Suprapubic skin (tissue), 4 donors: ENCODE results near the gene CDC20. TPM values are rescaled to one million over a fixed set of nuclear protein-coding genes. Genes with fewer than 3 reads are reported as not detected.

Experiments used
- DNase-seq, 2 donors: peaks; one replicate each; pipeline ENCODE4 v3.0.0-alpha.2; 2019; ENCODE audit warnings: low spot score in 2 of 2
- H3K27ac ChIP-seq: fragments of 200-600 bp; sonication (generic); one replicate; pipeline ENCODE4 v1.5.1; 2019
- H3K27me3 ChIP-seq: fragments of 200-600 bp; sonication (generic); one replicate; pipeline ENCODE4 v1.5.1; 2019
- H3K36me3 ChIP-seq: fragments of 200-600 bp; sonication (generic); one replicate; pipeline ENCODE4 v1.5.1; 2019
- H3K4me1 ChIP-seq: fragments of 200-600 bp; sonication (generic); one replicate; pipeline ENCODE4 v1.5.1; 2019
- H3K4me3 ChIP-seq: fragments of 200-600 bp; sonication (generic); one replicate; pipeline ENCODE4 v1.5.1; 2019; ENCODE audit warnings: mild to moderate bottlenecking
- H3K9me3 ChIP-seq: fragments of 200-600 bp; sonication (generic); one replicate; pipeline ENCODE4 v1.5.1; 2019
- EP300 ChIP-seq: sonication (generic); formaldehyde crosslinking; IDR thresholded peaks from one replicate; pipeline ENCODE4 v1.6.1; 2017; ENCODE audit warnings: antibody characterized with exemption
- POLR2A ChIP-seq, 2 donors: fragments of 450-650 bp; IDR thresholded peaks; one replicate each; pipeline ENCODE4 v1.6.1; 2017; ENCODE audit warnings: antibody characterized with exemption in 2 of 2, mild to moderate bottlenecking in 2 of 2, moderate library complexity in 2 of 2
- POLR2AphosphoS5 ChIP-seq, 3 donors: sonication (generic); formaldehyde crosslinking; IDR thresholded peaks; one replicate each; pipeline ENCODE4 v1.6.1; 2017; ENCODE audit warnings: antibody characterized with exemption in 3 of 3
- whole genome bisulfite sequencing: methylation state at CpG from one replicate; pipeline ENCODE4 v1.1.5; 2018; 5-methylcytosine and 5-hydroxymethylcytosine counted together
- total RNA-seq, 4 donors: library from RNA; depleted of rRNA; stranded (reverse); fragments of >200 nt; gene quantifications; one replicate each; pipeline ENCODE4 v1.1.0, GENCODE V29; 2016
- TF ChIP-seq, protein P1 (sequence below), 2 donors: fragments of 200-600 bp in 1 of 2; fragments of 450-650 bp in 1 of 2; sonication (generic) in 1 of 2; IDR thresholded peaks; one replicate each; pipeline ENCODE4 v1.5.1; 2016 to 2019; ENCODE audit warnings: antibody characterized with exemption in 2 of 2, mild to moderate bottlenecking in 1 of 2, moderate library complexity in 1 of 2

Gene CDC20
- total RNA-seq, 4 donors from 2014 or later = 5.8 to 11.6 (median 7.8) TPM

DNA sequence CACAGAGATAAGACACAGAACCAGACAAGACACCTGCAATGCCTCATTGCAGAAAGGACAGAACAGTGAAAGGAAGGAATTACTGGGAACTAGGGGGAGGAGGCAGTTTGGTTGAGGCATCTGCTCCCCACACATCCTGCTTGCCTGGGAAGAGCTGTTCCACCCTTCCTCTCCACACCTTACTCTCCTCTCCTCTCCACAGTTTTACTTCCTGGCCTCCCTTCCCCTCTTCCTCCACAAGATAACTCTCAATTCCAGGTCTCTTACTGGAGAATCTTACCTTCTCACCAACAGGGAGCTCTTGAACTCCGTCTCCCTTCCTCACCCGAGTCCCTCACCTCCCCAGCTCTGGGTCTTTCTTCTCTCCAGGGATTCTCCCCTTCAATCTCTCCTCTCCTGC lies 6.9 kb downstream of the CDC20 start:
- Histone ChIP-seq H3K27ac (peak overlapping the region; percentile 96), H3K4me3 (peak overlapping the region; percentile 80), H3K9me3 (no peaks in the 10 kb centered on the region), H3K27me3 (no peaks in the 10 kb centered on the region), H3K4me1 (peaks cover 38% of the 10 kb centered on the region), H3K36me3 (peaks cover 49% of the 10 kb centered on the region)
- 81% methylated on average over 2 of the region's 2 CpGs for WGBS
- no peak for DNase-seq
- TF ChIP-seq EP300 = no peak
- no peak for TF ChIP-seq POLR2A (IDR thresholded peaks at IDR 0.05)
- TF ChIP-seq, protein P1, sequence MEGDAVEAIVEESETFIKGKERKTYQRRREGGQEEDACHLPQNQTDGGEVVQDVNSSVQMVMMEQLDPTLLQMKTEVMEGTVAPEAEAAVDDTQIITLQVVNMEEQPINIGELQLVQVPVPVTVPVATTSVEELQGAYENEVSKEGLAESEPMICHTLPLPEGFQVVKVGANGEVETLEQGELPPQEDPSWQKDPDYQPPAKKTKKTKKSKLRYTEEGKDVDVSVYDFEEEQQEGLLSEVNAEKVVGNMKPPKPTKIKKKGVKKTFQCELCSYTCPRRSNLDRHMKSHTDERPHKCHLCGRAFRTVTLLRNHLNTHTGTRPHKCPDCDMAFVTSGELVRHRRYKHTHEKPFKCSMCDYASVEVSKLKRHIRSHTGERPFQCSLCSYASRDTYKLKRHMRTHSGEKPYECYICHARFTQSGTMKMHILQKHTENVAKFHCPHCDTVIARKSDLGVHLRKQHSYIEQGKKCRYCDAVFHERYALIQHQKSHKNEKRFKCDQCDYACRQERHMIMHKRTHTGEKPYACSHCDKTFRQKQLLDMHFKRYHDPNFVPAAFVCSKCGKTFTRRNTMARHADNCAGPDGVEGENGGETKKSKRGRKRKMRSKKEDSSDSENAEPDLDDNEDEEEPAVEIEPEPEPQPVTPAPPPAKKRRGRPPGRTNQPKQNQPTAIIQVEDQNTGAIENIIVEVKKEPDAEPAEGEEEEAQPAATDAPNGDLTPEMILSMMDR (IDR thresholded peaks at IDR 0.05) = no peak
- TF ChIP-seq POLR2AphosphoS5 (IDR thresholded peaks at IDR 0.05) = no peak

DNA sequence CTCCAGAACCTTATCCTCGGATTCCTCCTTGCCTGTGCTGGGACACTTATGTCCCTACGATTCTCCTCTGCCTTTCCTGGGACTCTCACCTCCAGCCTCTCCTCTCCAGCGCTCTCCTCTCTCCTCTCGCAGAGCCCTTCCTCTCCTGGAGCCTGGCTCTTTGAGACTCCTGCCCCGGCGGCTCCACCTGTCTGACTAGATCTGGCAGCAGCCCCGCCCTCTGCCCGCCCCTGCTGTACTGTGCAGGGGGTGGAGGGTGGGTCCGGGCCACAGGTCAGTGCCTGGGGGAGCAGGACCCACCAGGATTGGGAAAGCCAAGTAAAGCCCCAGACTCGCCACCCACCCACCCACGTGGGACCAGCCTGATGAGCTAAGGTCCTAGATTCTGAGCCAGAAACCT lies 7.4 kb downstream of the CDC20 start:
- no peak for TF ChIP-seq POLR2AphosphoS5 (IDR thresholded peaks at IDR 0.05)
- no peak for TF ChIP-seq POLR2A (IDR thresholded peaks at IDR 0.05)
- TF ChIP-seq, protein P1 (IDR thresholded peaks at IDR 0.05) = no peak
- no peak for TF ChIP-seq EP300
- Histone ChIP-seq H3K27me3 (no peaks in the 10 kb centered on the region), H3K9me3 (no peaks in the 10 kb centered on the region), H3K36me3 (peaks cover 44% of the 10 kb centered on the region), H3K4me3 (peak overlapping the region; percentile 80), H3K4me1 (peaks cover 38% of the 10 kb centered on the region), H3K27ac (peak overlapping the region; percentile 96)
- peak in 1 of 2 donors; percentile 77 for DNase-seq
- WGBS = 38% methylated on average over 9 of the region's 11 CpGs

DNA sequence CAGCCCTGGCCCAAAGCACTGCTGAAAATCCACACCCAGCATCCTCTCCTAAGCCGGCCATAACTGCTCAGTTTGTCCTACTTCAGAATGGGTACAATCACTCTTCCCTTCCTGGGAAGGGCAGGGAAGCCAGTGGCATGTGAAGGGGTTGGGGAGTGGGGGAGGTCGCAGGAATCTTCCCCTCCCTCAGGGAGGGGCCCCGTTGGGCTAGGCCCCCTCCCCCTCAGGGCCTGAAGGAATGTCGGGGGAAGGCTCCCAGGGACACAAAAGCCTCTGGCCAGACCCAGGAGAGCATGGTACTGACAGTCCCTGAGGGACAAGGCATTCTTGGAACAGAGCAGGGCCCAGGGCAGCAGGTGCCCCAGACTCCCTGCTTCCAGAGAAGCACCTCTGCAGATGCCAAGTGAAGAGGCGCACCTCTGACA lies 7.8 kb downstream of the CDC20 start:
- Histone ChIP-seq H3K9me3 (no peaks in the 10 kb centered on the region), H3K36me3 (peaks cover 40% of the 10 kb centered on the region), H3K27ac (peak overlapping the region; percentile 96), H3K4me1 (peaks cover 38% of the 10 kb centered on the region), H3K27me3 (no peaks in the 10 kb centered on the region), H3K4me3 (peak overlapping the region; percentile 80)
- WGBS = 34% methylated on average over 2 of the region's 5 CpGs
- DNase-seq = no peak
- no peak for TF ChIP-seq POLR2AphosphoS5 (IDR thresholded peaks at IDR 0.05)
- TF ChIP-seq, protein P1 (IDR thresholded peaks at IDR 0.05) = no peak

DNA sequence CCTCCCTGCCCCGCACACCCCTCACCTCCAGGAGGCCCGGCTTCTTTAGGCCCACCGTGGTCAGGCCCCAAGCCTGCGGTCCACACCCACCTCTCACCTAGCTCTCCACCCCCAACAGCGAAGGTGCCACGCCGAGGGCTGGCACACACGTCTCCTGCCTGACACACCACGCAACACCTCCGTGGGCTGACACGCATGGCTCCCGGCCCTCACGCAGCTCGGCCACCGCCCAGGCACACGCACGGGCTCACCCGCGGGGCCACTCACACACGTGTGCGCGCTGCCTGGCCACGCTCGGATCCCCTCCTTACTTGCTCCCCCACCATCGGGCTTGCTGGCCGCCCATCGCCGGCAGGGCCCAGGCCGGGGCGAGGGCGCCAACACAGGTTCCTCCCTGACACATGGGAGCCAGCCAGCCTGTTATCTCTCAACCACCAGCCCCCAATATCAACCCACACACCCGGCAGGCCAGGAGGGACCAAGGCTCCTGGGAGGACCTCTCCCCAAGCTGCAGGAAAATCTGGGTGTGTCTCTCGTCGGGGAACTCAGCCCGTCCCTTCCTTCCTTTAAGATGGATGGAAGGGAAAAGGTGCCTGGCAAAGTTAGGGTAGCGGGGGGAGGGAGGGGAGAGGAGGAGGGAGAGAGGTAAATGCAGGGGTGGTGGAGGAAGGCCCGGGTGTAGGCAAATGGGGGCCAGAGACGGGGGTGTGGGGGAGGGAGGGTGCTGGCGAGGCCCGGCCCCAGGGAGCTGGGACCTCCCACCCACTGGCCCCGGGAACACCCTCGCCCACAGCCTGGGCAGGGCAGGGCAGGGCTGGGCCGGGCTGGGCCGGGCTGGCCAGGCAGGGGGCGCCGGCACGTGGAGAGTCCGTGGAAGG lies 8.5 kb downstream of the CDC20 start:
- Histone ChIP-seq H3K4me1 (peaks cover 38% of the 10 kb centered on the region), H3K4me3 (peak overlapping the region; percentile 80), H3K36me3 (peaks cover 33% of the 10 kb centered on the region), H3K9me3 (no peaks in the 10 kb centered on the region), H3K27ac (peak overlapping the region; percentile 96), H3K27me3 (no peaks in the 10 kb centered on the region)
- TF ChIP-seq, protein P1 (IDR thresholded peaks at IDR 0.05) = no peak
- TF ChIP-seq EP300 (no peak), POLR2AphosphoS5 (IDR thresholded peaks at IDR 0.05) (peak in 1 of 3 donors; percentile 30)
- WGBS = 0% methylated on average over 27 of the region's 48 CpGs
- DNase-seq = no peak

DNA sequence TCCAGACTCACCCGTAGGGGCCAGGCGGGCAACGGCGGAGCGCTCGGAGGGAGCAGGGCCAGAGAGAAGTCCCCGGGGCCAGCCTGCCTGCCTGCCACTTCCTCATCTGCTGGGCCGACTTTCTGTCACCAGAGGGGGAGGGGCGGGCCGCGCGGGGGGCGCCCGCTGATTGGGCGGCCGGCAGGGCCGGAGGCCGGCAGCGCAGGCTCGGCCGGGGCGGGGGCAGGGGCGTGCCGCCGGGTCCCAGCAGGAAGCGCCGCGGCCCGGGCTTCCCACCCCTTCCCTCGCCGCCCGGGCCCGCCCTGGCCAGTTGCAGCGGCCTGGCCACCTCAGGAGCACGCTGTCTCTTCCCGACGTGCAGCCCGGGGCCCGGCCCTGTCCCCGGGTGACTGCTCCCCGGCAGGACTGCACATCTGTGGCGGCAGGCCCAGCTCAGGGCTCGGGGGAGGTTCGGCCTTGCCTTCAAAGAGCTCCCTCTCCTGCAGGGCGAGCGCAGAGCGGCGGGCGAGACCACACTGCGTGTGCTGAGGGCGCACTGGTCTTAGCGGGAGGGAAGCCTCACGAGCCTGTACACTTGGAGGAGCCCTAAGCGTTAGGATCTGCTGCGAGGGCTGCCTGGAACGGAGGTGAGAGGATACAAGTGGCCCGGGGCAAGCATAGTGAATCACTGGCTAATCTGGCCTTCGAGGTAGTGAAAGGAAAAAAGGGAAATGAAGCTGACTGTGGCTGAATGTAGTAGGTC lies 9.3 kb downstream of the CDC20 start, which contains the start of gene ELOVL1:
ELOVL1 (minus strand) TSS at position 108 of the 742 bp plus-strand sequence. CDS start 2,402 bp downstream, outside the sequence.
- H3K36me3 ChIP-seq = peaks cover 25% of the 10 kb centered on the region
- no peaks in the 10 kb centered on the region for H3K9me3 ChIP-seq
- peaks cover 41% of the 10 kb centered on the region for H3K4me1 ChIP-seq
- peak in 2 of 3 donors; percentile 9 to 27 for TF ChIP-seq POLR2AphosphoS5 (IDR thresholded peaks at IDR 0.05)
- peak; percentile 19 to 45 for TF ChIP-seq POLR2A (IDR thresholded peaks at IDR 0.05)
- no peak for TF ChIP-seq EP300
- TF ChIP-seq, protein P1 (IDR thresholded peaks at IDR 0.05) = peak in 1 of 2 donors; percentile 7
- under 1% methylated on average over 20 of the region's 58 CpGs for WGBS
- peak within 1 kb of the TSS; percentile 80 for H3K4me3 ChIP-seq
- no peaks in the 10 kb centered on the region for H3K27me3 ChIP-seq
- DNase-seq = peak; percentile 93
- peak within 1 kb of the TSS; percentile 96 for H3K27ac ChIP-seq
